Glomerular visceral epithelial cell (primary cell): ENCODE data around the gene OR52J3.

Experiments used
- DNase-seq: peaks from one replicate; pipeline ENCODE4 v3.0.0-alpha.2; 2016; ENCODE audit errors: extremely low spot score

The OR52J3 gene

DNA sequence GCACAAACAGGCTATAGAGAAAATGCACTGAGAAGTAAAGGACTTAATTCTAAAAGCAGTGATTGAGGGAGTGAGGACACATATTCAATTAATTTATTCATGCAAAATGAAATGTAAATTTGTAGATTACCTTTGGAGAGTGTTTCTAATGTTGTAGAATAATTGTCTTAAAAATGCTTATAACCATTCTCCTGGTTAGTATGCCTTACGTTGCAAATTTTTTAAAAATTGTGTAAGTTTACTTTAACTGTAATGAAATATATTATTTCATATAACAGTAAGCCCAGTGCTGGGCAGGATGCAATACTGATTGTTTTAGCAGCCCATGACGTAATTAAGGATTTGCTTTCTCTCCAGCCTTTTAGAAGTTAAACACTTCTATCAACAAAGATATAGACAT lies 49.7 kb downstream of the OR52J3 start:
- no peak for DNase-seq
